Left renal pelvis (tissue), 4 donors: ENCODE measurements around the gene PRKN. TPM values are rescaled to one million over a fixed set of nuclear protein-coding genes. Genes with fewer than 3 reads are reported as not detected.
"Not testable (repeated sequence)": the region's sequence is repeated elsewhere in the genome, so short reads cannot be mapped to it uniquely, and the experiment has no call there.

Experiments
- DNase-seq, 4 donors: peaks; one replicate each; pipeline ENCODE4 v3.0.0-alpha.2; 2013; ENCODE audit warnings: low read depth in 4 of 4, low spot score in 3 of 4
- polyA plus RNA-seq, 4 donors: library from polyadenylated mRNA; unstranded; fragments of 120-200 nt; gene quantifications; one replicate each; pipeline ENCODE4 v1.2.1, GENCODE V29; 2013; ENCODE audit not compliant: insufficient read length in 4 of 4

The PRKN gene
- polyA plus RNA-seq, 4 donors: 1.5 to 11.9 (median 9.8) TPM

- no peak for DNase-seq
Measured at GRCh38 chr6:162403031-162403430, 324.5 kb downstream of the PRKN start.

GRCh38 chr6:162395181-162395580 lies 332.4 kb downstream of the PRKN start:
- no peak for DNase-seq

- not testable (repeated sequence) for DNase-seq
Measured at GRCh38 chr6:162390961-162391811, 336.4 kb downstream of the PRKN start.

- peak in 1 of 4 donors; percentile 16 for DNase-seq
Measured at GRCh38 chr6:162389343-162390085, 338.1 kb downstream of the PRKN start.

- no peak for DNase-seq
Measured at GRCh38 chr6:162388383-162388777, 339.2 kb downstream of the PRKN start.

- DNase-seq: no peak
Measured at GRCh38 chr6:162387718-162388382, 339.7 kb downstream of the PRKN start.

GRCh38 chr6:162385980-162386379 lies 341.6 kb downstream of the PRKN start:
- DNase-seq: no peak

- no peak for DNase-seq
Measured at GRCh38 chr6:162379757-162380409, 347.7 kb downstream of the PRKN start.

GRCh38 chr6:162377735-162378134 lies 349.8 kb downstream of the PRKN start:
- DNase-seq: no peak

GRCh38 chr6:162373868-162374267 lies 353.7 kb downstream of the PRKN start:
- DNase-seq: no peak

GRCh38 chr6:162373192-162373591 lies 354.4 kb downstream of the PRKN start:
- no peak for DNase-seq

- no peak for DNase-seq
Measured at GRCh38 chr6:162372106-162372505, 355.5 kb downstream of the PRKN start.

- no peak for DNase-seq
Measured at GRCh38 chr6:162371121-162371520, 356.4 kb downstream of the PRKN start.

GRCh38 chr6:162369091-162369490 lies 358.5 kb downstream of the PRKN start:
- no peak for DNase-seq

GRCh38 chr6:162364488-162364887 lies 363.1 kb downstream of the PRKN start:
- DNase-seq: no peak

- DNase-seq: no peak
Measured at GRCh38 chr6:162363757-162364156, 363.8 kb downstream of the PRKN start.

GRCh38 chr6:162360901-162361567 lies 366.5 kb downstream of the PRKN start:
- no peak for DNase-seq

- no peak for DNase-seq
Measured at GRCh38 chr6:162358625-162359024, 368.9 kb downstream of the PRKN start.

GRCh38 chr6:162345051-162345511 lies 382.5 kb downstream of the PRKN start:
- no peak for DNase-seq

- DNase-seq: no peak
Measured at GRCh38 chr6:162344646-162345010, 382.9 kb downstream of the PRKN start.
